HG02642 (cell line): ENCODE results near the gene FAM181A.
A peak's percentile ranks its signal among the peaks of the same experiment; 100 is the strongest.

Experiments
- ATAC-seq: cut with Tn5 transposase; IDR thresholded peaks from one replicate; pipeline ENCODE4 v1.9.1; 2021; ENCODE audit warnings: mild to moderate bottlenecking; ENCODE audit not compliant: unreplicated experiment, poor library complexity

FAM181A gene

GRCh38 chr14:93927800-93928145, 629 bp downstream of the FAM181A start:
- ATAC-seq: no peak

- ATAC-seq: no peak
Observed at GRCh38 chr14:93928184-93929047, 1.3 kb downstream of the FAM181A start.

GRCh38 chr14:93929048-93929535, 1.9 kb downstream of the FAM181A start:
- no peak for ATAC-seq

- no peak for ATAC-seq
Observed at GRCh38 chr14:93929657-93930056, 2.5 kb downstream of the FAM181A start.

- no peak for ATAC-seq
Observed at GRCh38 chr14:93930296-93930988, 3.3 kb downstream of the FAM181A start.

- no peak for ATAC-seq
Observed at GRCh38 chr14:93930989-93931307, 3.8 kb downstream of the FAM181A start.

- no peak for ATAC-seq
Observed at GRCh38 chr14:93932642-93933041, 5.5 kb downstream of the FAM181A start.

GRCh38 chr14:93935213-93935612, 8.1 kb downstream of the FAM181A start:
- no peak for ATAC-seq

- no peak for ATAC-seq
Observed at GRCh38 chr14:93936245-93936644, 9.1 kb downstream of the FAM181A start.

GRCh38 chr14:93936926-93937325, 9.8 kb downstream of the FAM181A start:
- no peak for ATAC-seq

- ATAC-seq: no peak
Observed at GRCh38 chr14:93937519-93937918, 10.4 kb downstream of the FAM181A start.

GRCh38 chr14:93938751-93939303, 11.7 kb downstream of the FAM181A start:
- ATAC-seq: no peak

- peak; percentile 90 for ATAC-seq
Observed at GRCh38 chr14:93939304-93940229, 12.4 kb downstream of the FAM181A start.

- no peak for ATAC-seq
Observed at GRCh38 chr14:93940437-93940836, 13.3 kb downstream of the FAM181A start.

GRCh38 chr14:93941293-93941910, 14.3 kb downstream of the FAM181A start:
- no peak for ATAC-seq

GRCh38 chr14:93943052-93943451, 15.9 kb downstream of the FAM181A start:
- no peak for ATAC-seq

- no peak for ATAC-seq
Observed at GRCh38 chr14:93943930-93944329, 16.8 kb downstream of the FAM181A start.

GRCh38 chr14:93944348-93945069, 17.4 kb downstream of the FAM181A start:
- no peak for ATAC-seq

GRCh38 chr14:93945070-93945399, 17.9 kb downstream of the FAM181A start:
- ATAC-seq: no peak
